Right renal cortex interstitium (tissue), 3 donors: Measurements from ENCODE around the gene FOXI3. TPM values are rescaled to one million over a fixed set of nuclear protein-coding genes. Genes with fewer than 3 reads are reported as not detected.
A peak's percentile ranks its signal among the peaks of the same experiment; 100 is the strongest.

Experiments used
- DNase-seq, 3 donors: peaks; one replicate each; pipeline ENCODE4 v3.0.0-alpha.2; 2013; ENCODE audit warnings: low read depth in 3 of 3, low spot score in 2 of 3
- polyA plus RNA-seq, 3 donors: library from polyadenylated mRNA; unstranded; fragments of 120-200 nt; gene quantifications; one replicate each; pipeline ENCODE4 v1.2.1, GENCODE V29; 2013; ENCODE audit not compliant: insufficient read length in 3 of 3

Gene FOXI3
- polyA plus RNA-seq = under 1 TPM; 0.12 to 0.15 (median 0.13) TPM

GRCh38 chr2:88452565-88452905 is at the start of gene FOXI3:
Gene FOXI3 (minus strand): TSS chr2:88452693. CDS start chr2:88452535, 158 bp downstream.
- no peak for DNase-seq

GRCh38 chr2:88500691-88501090 is 48.2 kb upstream of the FOXI3 start:
- DNase-seq = no peak

- no peak for DNase-seq
Measured at GRCh38 chr2:88499204-88499603, 46.7 kb upstream of the FOXI3 start.

GRCh38 chr2:88493481-88493880 is 41.0 kb upstream of the FOXI3 start:
- DNase-seq = no peak

- DNase-seq = no peak
Measured at GRCh38 chr2:88492002-88492401, 39.5 kb upstream of the FOXI3 start.

- DNase-seq = no peak
Measured at GRCh38 chr2:88489181-88489580, 36.7 kb upstream of the FOXI3 start.

GRCh38 chr2:88483200-88483599 is 30.7 kb upstream of the FOXI3 start:
- no peak for DNase-seq

GRCh38 chr2:88481691-88482336 is 29.3 kb upstream of the FOXI3 start:
- peak in 1 of 3 donors; percentile 23 for DNase-seq

GRCh38 chr2:88472811-88473210 is 20.3 kb upstream of the FOXI3 start:
- DNase-seq = no peak

- no peak for DNase-seq
Measured at GRCh38 chr2:88471083-88471942, 18.8 kb upstream of the FOXI3 start.

- no peak for DNase-seq
Measured at GRCh38 chr2:88469202-88470114, 17.0 kb upstream of the FOXI3 start.

GRCh38 chr2:88464153-88464552 is 11.7 kb upstream of the FOXI3 start:
- no peak for DNase-seq

GRCh38 chr2:88458633-88459032 is 6.1 kb upstream of the FOXI3 start:
- DNase-seq = no peak

GRCh38 chr2:88452980-88453582 is 588 bp upstream of the FOXI3 start:
- DNase-seq = peak in 1 of 3 donors; percentile 31

- DNase-seq = no peak
Measured at GRCh38 chr2:88451811-88452564, 505 bp downstream of the FOXI3 start.

GRCh38 chr2:88450925-88451810 is 1.3 kb downstream of the FOXI3 start:
- no peak for DNase-seq

GRCh38 chr2:88450186-88450585 is 2.3 kb downstream of the FOXI3 start:
- no peak for DNase-seq

- no peak for DNase-seq
Measured at GRCh38 chr2:88448248-88448647, 4.2 kb downstream of the FOXI3 start.

GRCh38 chr2:88443353-88443938 is 9.0 kb downstream of the FOXI3 start:
- no peak for DNase-seq
